Ovary (tissue), 9 donors: ENCODE measurements around the gene PLEKHH2. TPM values are rescaled to one million over a fixed set of nuclear protein-coding genes. Genes with fewer than 3 reads are reported as not detected.

Experiments
- DNase-seq, 5 donors: peaks; one replicate each; pipeline ENCODE4 v3.0.0-alpha.2; 2019 to 2020
- H3K27ac ChIP-seq, 2 donors: fragments of 200-600 bp; one replicate each; pipeline versions ENCODE4 v1.5.1 to v1.8.0; 2019 to 2022
- H3K27me3 ChIP-seq: fragments of 200-600 bp; one replicate; pipeline ENCODE4 v1.8.0; 2022
- H3K36me3 ChIP-seq: fragments of 200-600 bp; sonication (generic); one replicate; pipeline ENCODE4 v1.5.1; 2019
- H3K4me1 ChIP-seq: one replicate; pipeline ENCODE4 v1.8.1; 2013; ENCODE audit warnings: mild to moderate bottlenecking, moderate library complexity; ENCODE audit not compliant: insufficient read depth
- H3K4me3 ChIP-seq: fragments of 200-600 bp; sonication (generic); one replicate; pipeline ENCODE4 v1.5.1; 2017
- H3K9me3 ChIP-seq, 2 donors: fragments of 200-600 bp in 1 of 2; sonication (generic) in 1 of 2; one replicate each; pipeline versions ENCODE4 v1.5.1 to v1.8.1; 2013 to 2019; ENCODE audit warnings: mild to moderate bottlenecking in 1 of 2, moderate library complexity in 1 of 2
- CTCF ChIP-seq, 3 donors: fragments of 450-650 bp in 2 of 3; fragments of 200-600 bp in 1 of 3; IDR thresholded peaks; one replicate each; pipeline versions ENCODE4 v1.5.1 to v1.8.0; 2016 to 2022; ENCODE audit warnings: antibody characterized with exemption in 3 of 3, mild to moderate bottlenecking in 1 of 3
- EP300 ChIP-seq: sonication (generic); formaldehyde crosslinking; IDR thresholded peaks from one replicate; pipeline ENCODE4 v1.6.1; 2017; ENCODE audit warnings: antibody characterized with exemption
- POLR2A ChIP-seq: fragments of 450-650 bp; IDR thresholded peaks from one replicate; pipeline ENCODE4 v1.6.1; 2017; ENCODE audit warnings: antibody characterized with exemption, mild to moderate bottlenecking, moderate library complexity
- WGBS, 3 donors: extraction: QIAGEN DNeasy Blood & Tissue Kit in 1 of 3; methylation state at CpG; one replicate each; pipeline versions ENCODE4 v1.1.5 to v1.1.7; 2013 to 2017; 5-methylcytosine and 5-hydroxymethylcytosine counted together
- intact Hi-C, 4 donors: fragments of 100-400 bp; cut with DNase I; formaldehyde crosslinking; loops; one replicate each; pipeline versions ENCODE4 v1.11.0 to v1.15.1; 2022 to 2023
- polyA plus RNA-seq, 2 donors: library from polyadenylated mRNA; stranded (reverse); fragments of 200-250 nt in 1 of 2; fragments of 350-450 nt in 1 of 2; fragmentation: Illumina TruSeq in 1 of 2; extraction: RNeasy Lipid Tissue Mini Kit (QIAGEN cat#74804) in 1 of 2; gene quantifications; one replicate each; pipeline ENCODE4 v1.2.3, GENCODE V29; 2013 to 2014
- total RNA-seq, 7 donors: library from RNA; depleted of rRNA in 2 of 7; stranded (reverse); fragments of >200 nt in 2 of 7; fragmentation: NEBNext Ultra II Directional in 3 of 7; extraction: Animal tissue kit (Norgen Biotek cat#: 25700) in 3 of 7; gene quantifications; one replicate each; pipeline versions ENCODE4 v1.1.0 to v1.2.4, GENCODE V29; 2016 to 2023
- donor health status: DM: no; HTN: no; CAD: no; lungs with moderate emphysema.
- donor health status: DM: no; HTN: no; CAD: no.
- donor health status: Bipolar disorder and iron deficiency.
- donor health status: DM: yes; HTN: yes; CAD: no.
- donor health status: DM: no; HTN: no; CAD: no.
- donor health status: DM: yes; HTN: yes; CAD: no.

The PLEKHH2 gene
- total and polyA plus RNA-seq, 9 donors, result 15.8 to 66.5 (median 37.2) TPM

DNA sequence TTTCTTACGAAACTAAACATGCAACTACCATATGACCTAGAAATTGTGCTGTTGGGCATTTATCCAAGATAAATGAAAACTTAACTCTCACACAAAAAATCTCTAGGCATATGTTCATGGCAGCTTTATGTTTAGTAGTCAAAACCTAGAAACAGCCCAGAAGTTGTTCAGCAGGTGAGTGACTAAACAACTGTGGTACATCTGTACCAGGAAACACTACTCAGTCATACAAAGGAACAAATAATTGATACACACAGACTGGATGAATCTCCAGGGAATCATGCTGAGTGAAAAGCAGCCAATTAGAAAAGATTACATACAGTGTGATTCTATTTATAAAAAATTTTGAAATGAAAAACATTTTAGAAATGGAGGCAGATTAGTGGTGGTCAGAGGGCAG is 166.1 kb downstream of the PLEKHH2 start:
- DNase-seq, result no peak
- H3K27me3 ChIP-seq, result no peaks in the 10 kb centered on the region
- H3K27ac ChIP-seq, result no peak overlapping the region
- intact Hi-C loops, result no loop called here
- H3K36me3 ChIP-seq, result no peaks in the 10 kb centered on the region
- no peak overlapping the region for H3K4me3 ChIP-seq
- H3K9me3 ChIP-seq, result no peaks in the 10 kb centered on the region
- 80 to 97% (median 84%) methylated on average over 1 of the region's 1 CpG for WGBS, 3 donors
- TF ChIP-seq EP300 (no peak), POLR2A (no peak), CTCF (IDR thresholded peaks at IDR 0.05) (no peak)
- H3K4me1 ChIP-seq, result no peaks in the 10 kb centered on the region

DNA sequence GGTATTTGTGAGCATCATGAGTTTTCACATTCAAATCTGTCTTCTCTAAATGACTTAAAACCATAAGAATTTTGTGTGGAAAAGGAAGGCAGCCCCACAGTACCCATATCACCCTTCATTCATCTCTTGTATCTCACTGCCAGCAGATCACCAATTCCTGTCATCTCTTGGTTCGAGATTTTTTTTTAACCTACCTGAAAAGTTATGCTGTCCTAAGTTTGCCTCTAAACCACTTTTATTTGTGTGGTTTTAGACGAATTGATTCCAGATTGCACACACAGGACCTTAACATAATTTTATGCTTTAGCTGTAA is 169.6 kb downstream of the PLEKHH2 start:
- intact Hi-C loops, result no loop called here
- DNase-seq, result no peak
- 88 to 95% (median 93%) methylated on average over 2 of the region's 2 CpGs for WGBS, 3 donors
- no peaks in the 10 kb centered on the region for H3K36me3 ChIP-seq
- no peaks in the 10 kb centered on the region for H3K9me3 ChIP-seq
- no peak overlapping the region for H3K4me3 ChIP-seq
- no peaks in the 10 kb centered on the region for H3K27me3 ChIP-seq
- TF ChIP-seq CTCF (IDR thresholded peaks at IDR 0.05) (no peak), EP300 (no peak), POLR2A (no peak)
- no peak overlapping the region for H3K27ac ChIP-seq
- no peaks in the 10 kb centered on the region for H3K4me1 ChIP-seq

- WGBS, 3 donors, result 35 to 53% (median 48%) methylated on average over 2 of the region's 2 CpGs
Observed at GRCh38 chr2:43810452-43810851, 173.4 kb downstream of the PLEKHH2 start.

GRCh38 chr2:43810888-43811287 is 173.8 kb downstream of the PLEKHH2 start:
- TF ChIP-seq EP300, result no peak
- TF ChIP-seq POLR2A, result no peak
- no peak for TF ChIP-seq CTCF (IDR thresholded peaks at IDR 0.05)
- Histone ChIP-seq H3K4me3 (no peak overlapping the region), H3K36me3 (no peaks in the 10 kb centered on the region), H3K27ac (no peak overlapping the region), H3K4me1 (no peaks in the 10 kb centered on the region), H3K27me3 (no peaks in the 10 kb centered on the region), H3K9me3 (no peaks in the 10 kb centered on the region)
- 59 to 64% (median 59%) methylated on average over 1 of the region's 1 CpG for WGBS, 3 donors
- no peak for DNase-seq
- intact Hi-C loops, result no loop called here

More at GRCh38 chr2:43810452-43810851, 173.4 kb downstream of the PLEKHH2 start:
- H3K4me1 ChIP-seq, result no peaks in the 10 kb centered on the region
- intact Hi-C loops, result no loop called here
- no peaks in the 10 kb centered on the region for H3K36me3 ChIP-seq
- no peak overlapping the region for H3K27ac ChIP-seq
- no peaks in the 10 kb centered on the region for H3K9me3 ChIP-seq
- TF ChIP-seq CTCF (IDR thresholded peaks at IDR 0.05) (no peak), POLR2A (no peak), EP300 (no peak)
- DNase-seq, result no peak
- H3K4me3 ChIP-seq, result no peak overlapping the region
- no peaks in the 10 kb centered on the region for H3K27me3 ChIP-seq

- intact Hi-C loops, result no loop called here
- Histone ChIP-seq H3K27me3 (no peaks in the 10 kb centered on the region), H3K4me1 (no peaks in the 10 kb centered on the region), H3K4me3 (no peak overlapping the region), H3K27ac (no peak overlapping the region), H3K36me3 (no peaks in the 10 kb centered on the region), H3K9me3 (no peaks in the 10 kb centered on the region)
- 70 to 87% (median 86%) methylated on average over 2 of the region's 2 CpGs for WGBS, 3 donors
- TF ChIP-seq CTCF (IDR thresholded peaks at IDR 0.05) (no peak), EP300 (no peak), POLR2A (no peak)
- DNase-seq, result no peak
Observed at GRCh38 chr2:43812006-43812405, 174.9 kb downstream of the PLEKHH2 start.
